ENCODE data around the gene OR2A5. TPM values are rescaled to one million over a fixed set of nuclear protein-coding genes. Genes with fewer than 3 reads are reported as not detected.

Gene OR2A5
- total and polyA plus RNA-seq, 2 of the 4 experiments (the other 2 are of a cell fraction), result not detected

- Histone ChIP-seq H3K9me3 (ENCODE audit: control insufficient read depth, insufficient read depth, low read length) (no peaks in the 10 kb centered on the region), H2BK5ac (ENCODE audit: low read depth, low read length, poor library complexity, severe bottlenecking) (no peak within 1 kb of the TSS), H4K20me1 (ENCODE audit: insufficient read depth, low read length) (no peaks in the 10 kb centered on the region), H2AK9ac (replicated peaks; ENCODE audit: low read depth, low read length, poor library complexity) (no peak within 1 kb of the TSS), H3K9ac (ENCODE audit: low read depth, low read length) (no peak within 1 kb of the TSS), H3K36me3 (ENCODE audit: control insufficient read depth, insufficient read depth, low read length) (no peaks in the 10 kb centered on the region), H2AFZ (replicated peaks; ENCODE audit: low read length, poor library complexity) (no peak within 1 kb of the TSS), H3K4me3 (ENCODE audit: insufficient read depth, low read depth, low read length) (no peak within 1 kb of the TSS), H2AK5ac (ENCODE audit: low read depth, low read length) (no peak within 1 kb of the TSS), H4K5ac (ENCODE audit: low read depth, low read length) (no peak within 1 kb of the TSS), H2BK120ac (ENCODE audit: low read depth, low read length) (no peak within 1 kb of the TSS), H3K56ac (ENCODE audit: extremely low read depth, insufficient read depth, low read length) (no peak within 1 kb of the TSS), H4K8ac (ENCODE audit: low read depth in 2 of 2, low read length in 2 of 2) (no peak within 1 kb of the TSS), H3K4me2 (ENCODE audit: low read depth, low read length) (no peak within 1 kb of the TSS), H4K91ac (ENCODE audit: insufficient read depth, low read depth, low read length) (no peak within 1 kb of the TSS), H3K14ac (replicated peaks; ENCODE audit: low read depth, low read length) (no peak within 1 kb of the TSS), H3K4ac (ENCODE audit: low read depth, low read length) (no peak within 1 kb of the TSS), H3K27ac (ENCODE audit: insufficient read depth, low read length) (no peak within 1 kb of the TSS), H3K23ac (ENCODE audit: low read depth, low read length) (no peak within 1 kb of the TSS), H3K18ac (ENCODE audit: low read depth, low read length) (no peak within 1 kb of the TSS), H3K27me3 (ENCODE audit: control insufficient read depth, insufficient read depth, low read length) (no peaks in the 10 kb centered on the region), H3K4me1 (ENCODE audit: control insufficient read depth, insufficient read depth, low read length) (no peaks in the 10 kb centered on the region), H2BK15ac (ENCODE audit: low read depth, low read length) (no peak within 1 kb of the TSS), H3K9me1 (ENCODE audit: insufficient read depth, low read length) (no peaks in the 10 kb centered on the region), H2BK20ac (ENCODE audit: low read depth, low read length) (no peak within 1 kb of the TSS), H3K79me1 (ENCODE audit: low read depth in 1 of 2, low read length in 2 of 2) (no peaks in the 10 kb centered on the region)
- in situ Hi-C loops (cut with MboI; ENCODE audit: low sequenced_read_pairs) (no loop called here), intact Hi-C loops (cut with micrococcal nuclease) (no loop called here), dilution Hi-C loops (cut with HindIII; ENCODE audit: low sequenced_read_pairs, unreplicated experiment) (no loop called here)
- ATAC-seq (ENCODE audit: low read depth) (no peak), DNase-seq (no peak)
- ChIA-PET CTCF (no interaction called here), POLR2A (ENCODE audit: unreplicated experiment) (no interaction called here)
- BruUV-seq (replicated peaks), result no TSS peak
- TF ChIP-seq FOS (IDR thresholded peaks at IDR 0.05; ENCODE audit: low read depth, low read length), result no peak
- no peak for TF ChIP-seq RCOR1 (IDR thresholded peaks at IDR 0.05; ENCODE audit: insufficient replicate concordance, low read length)
- TF ChIP-seq POLR2A (IDR thresholded peaks at IDR 0.05; ENCODE audit: low read depth, low read length), result no peak
- no CpG with 5 or more reads among the region's 1 CpG for WGBS, 2 experiments (ENCODE audit: extremely low coverage in 2 of 2, insufficient read length in 1 of 2)
Measured at GRCh38 chr7:144069511-144069910, 20.8 kb downstream of the OR2A5 start, which contains the start of gene OR2A25. OR2A25 (plus strand) TSS chr7:144069811; CDS start chr7:144074220, 4,409 bp downstream.

Data from IMR-90 (cell line).